ENCODE measurements around the gene RIMS3.
A peak's percentile ranks its signal among the peaks of the same experiment; 100 is the strongest.

Gene RIMS3

GRCh38 chr1:40691538-40692428 is 26.3 kb upstream of the RIMS3 start, which contains the start of gene NFYC:
NFYC (plus strand) TSS chr1:40691704; CDS start chr1:40738844, 47,140 bp downstream.
- peak; percentile 99 for DNase-seq (ENCODE audit: low spot score)

- no peak for DNase-seq (ENCODE audit: low spot score)
These were observed 25.5 kb upstream of the RIMS3 start for GRCh38 chr1:40690771-40691537.

GRCh38 chr1:40689737-40690136 is 24.3 kb upstream of the RIMS3 start:
- DNase-seq (ENCODE audit: low spot score): no peak

DNA sequence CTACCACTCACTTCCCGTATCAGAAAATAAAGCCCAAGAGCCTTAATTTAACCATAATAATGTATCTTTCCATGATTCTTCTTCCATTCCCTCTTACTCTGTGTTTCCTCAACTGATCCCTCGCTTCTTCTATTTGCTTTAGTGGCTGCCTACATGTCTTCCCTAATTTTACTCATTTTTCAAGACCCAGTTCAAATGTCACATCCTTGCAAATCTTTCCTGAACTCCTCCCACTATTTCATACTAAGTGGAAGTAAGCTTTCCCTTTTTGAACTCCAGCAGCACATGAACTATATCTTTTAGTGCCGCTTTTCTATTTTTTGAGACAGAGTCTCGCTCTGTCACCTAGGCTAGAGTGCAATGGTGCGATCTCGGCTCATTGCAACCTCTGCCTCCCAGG is 22.2 kb upstream of the RIMS3 start:
- no peak for DNase-seq (ENCODE audit: low spot score)

DNA sequence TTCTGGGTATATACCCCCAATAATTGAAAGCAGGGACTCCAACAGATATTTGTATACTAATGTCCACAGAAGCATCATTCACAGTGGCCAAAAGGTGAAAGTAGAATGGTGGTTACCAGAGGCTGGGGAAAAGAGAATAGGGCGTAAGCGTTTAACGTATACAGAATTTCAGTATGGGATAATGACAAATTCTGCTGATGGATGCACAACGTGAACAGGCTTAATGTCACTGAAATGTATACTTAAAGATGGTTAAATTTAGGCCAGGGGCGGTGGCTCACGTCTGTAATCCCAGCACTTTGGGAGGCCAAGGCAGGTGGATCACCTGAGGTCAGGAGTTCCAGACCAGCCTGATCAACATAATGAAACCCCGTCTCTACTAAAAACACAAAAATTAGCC is 21.6 kb upstream of the RIMS3 start:
- no peak for DNase-seq (ENCODE audit: low spot score)

- no peak for DNase-seq (ENCODE audit: low spot score)
These were observed 19.2 kb upstream of the RIMS3 start for GRCh38 chr1:40684669-40685068.

DNA sequence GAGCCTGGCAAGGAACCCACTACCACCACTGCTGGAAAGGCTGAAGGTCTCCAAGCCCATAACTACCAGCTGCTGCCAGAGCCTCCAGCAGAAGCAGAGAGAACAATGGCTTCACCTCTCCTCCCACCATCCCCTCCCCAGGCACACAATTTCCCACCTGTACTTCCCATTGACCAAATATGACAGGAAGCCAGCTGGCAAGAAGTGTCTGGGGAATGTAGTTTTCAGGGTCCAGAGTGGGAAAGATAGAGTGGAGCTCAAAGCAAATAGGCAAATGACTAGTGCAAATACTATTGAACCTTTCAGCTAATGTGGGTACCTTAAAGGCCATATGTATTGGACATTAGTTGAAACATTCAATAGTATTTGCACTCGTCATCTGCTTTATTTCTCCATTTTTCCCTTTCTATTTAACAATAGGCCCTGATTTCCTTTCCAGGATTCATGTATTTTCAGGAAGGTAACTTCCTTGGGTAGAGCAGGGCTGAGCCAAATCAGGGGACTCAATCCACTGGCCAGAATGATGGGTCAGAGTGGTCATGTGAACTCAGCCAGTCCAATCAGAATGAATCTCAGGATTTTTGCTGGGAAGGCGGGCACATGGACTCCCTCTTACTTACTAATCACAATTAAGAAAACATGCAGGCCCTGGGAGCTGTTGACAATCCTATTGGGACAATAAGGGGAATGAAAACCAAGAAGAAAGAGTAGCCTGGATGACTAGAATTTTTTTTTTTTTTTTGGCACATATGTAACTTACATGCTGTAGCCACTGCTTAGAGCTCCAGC is 13.9 kb upstream of the RIMS3 start:
- DNase-seq (ENCODE audit: low spot score): no peak

DNA sequence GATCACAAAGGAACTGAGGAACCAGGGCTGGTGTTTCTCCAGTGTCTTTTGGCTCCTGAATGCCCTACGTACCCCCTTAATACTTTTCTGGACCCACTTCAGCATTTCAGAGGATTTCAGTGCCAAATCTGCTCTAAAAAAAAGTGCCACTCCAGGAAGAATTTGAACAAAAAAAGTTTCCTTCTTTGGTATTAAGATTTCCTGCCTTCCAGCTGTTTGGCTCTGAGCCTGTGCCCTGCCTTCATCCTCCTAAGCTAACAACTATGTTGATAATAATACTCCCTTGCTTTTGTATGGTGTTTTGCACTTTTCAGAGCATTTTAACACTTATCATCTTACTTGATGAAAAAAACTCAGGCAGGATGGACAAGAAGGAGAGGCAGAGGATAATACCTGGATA is 11.0 kb upstream of the RIMS3 start:
- DNase-seq (ENCODE audit: low spot score): no peak

DNA sequence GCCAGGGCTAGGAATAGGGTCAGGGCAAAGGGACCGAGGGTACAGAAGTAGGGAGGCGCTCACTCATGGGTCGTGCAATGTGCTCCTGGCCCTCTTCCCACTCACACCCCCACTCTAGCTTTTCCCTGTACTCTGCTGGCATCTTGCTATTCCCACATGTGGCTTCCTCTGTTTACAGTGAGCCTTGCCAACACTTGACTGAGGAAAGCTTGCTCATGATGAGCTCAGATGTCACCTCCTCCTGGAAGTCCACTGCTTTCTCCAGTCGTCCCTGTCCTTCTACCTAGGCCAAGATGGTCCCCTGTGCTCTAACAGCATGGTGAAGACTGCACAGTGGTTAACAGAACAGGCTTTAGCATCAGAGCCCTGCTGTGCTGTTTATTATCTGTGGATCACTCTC is 8.0 kb upstream of the RIMS3 start:
- no peak for DNase-seq (ENCODE audit: low spot score)

DNA sequence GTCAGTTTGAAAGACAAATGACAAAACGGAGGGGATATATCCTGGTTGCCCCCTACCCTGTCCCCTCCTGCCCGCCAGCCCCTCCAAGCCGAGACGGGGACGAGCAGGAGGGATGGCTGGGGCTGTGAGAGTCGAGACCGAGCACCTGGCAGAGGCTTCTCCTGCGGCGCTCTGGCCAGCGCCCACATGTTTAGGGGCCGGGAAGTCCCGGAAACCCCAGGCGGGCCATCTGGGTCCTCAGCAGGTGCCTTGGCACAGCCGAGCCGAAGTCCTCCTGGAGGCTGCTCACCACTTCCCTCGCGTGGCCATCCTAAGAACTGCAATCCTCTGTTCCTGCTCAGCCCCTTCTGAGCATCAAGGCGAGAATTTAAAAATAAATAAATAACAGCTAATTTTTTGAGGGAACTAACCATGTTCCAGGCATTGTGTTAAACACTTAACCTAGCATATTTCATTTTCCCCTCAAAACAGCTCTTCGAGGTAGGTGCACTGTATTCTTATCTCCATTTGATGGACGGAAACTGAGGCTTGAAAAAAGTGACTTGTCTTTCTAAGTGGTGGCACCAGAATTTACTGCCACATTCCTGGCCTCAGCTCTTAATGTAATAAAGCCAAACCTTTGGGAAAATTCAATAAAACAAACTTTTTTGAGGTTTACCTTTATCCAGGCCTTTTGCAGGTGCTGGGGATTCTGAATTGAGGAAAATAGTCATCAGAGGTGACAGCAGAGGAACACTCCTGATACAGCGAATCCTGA is 3.5 kb upstream of the RIMS3 start:
- DNase-seq (ENCODE audit: low spot score): peak; percentile 80

- no peak for DNase-seq (ENCODE audit: low spot score)
These were observed 691 bp downstream of the RIMS3 start for GRCh38 chr1:40664791-40665190.

GRCh38 chr1:40664167-40664537 is 1.3 kb downstream of the RIMS3 start:
- DNase-seq (ENCODE audit: low spot score): no peak

DNA sequence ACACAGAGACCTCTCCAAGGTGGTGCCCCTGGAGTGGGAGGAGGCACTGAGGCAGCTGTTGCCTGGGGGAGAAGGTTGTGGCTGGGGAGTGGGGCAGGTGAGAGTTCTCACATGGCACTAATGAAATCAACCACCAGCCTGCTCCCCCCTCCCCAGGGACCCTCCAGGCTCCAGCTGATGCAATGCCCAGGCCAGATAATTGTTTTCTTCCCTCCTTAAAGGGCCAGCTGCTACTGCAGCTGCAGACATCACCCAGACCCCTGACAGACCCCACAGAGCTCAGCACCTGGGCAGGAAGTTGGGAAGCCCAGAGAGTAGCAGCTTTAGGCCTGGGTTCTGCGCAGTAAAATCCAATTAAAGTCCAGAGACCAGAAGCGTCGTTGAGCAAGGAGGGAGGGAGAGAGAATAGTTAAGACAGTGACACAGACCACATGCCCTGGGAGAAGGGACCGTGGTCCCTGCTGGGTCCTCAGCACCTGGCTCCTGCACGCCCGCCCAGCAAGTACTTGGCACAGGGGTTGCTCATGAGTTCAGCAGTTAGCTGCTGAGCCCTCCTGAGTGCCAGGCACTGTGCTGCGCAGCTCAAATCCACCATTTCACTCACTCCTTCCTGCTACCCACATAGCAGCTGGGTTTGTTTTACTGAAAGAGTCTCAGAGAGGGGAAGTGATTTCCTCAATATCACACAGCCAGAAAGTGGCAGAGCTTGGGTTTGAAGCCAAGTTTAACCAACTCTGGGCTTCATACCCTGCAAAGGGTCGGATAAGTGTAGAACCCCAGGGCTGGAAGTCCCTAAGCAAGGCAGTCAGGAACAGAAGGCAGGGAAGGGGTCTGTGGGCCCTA is 1.9 kb downstream of the RIMS3 start:
- no peak for DNase-seq (ENCODE audit: low spot score)

DNA sequence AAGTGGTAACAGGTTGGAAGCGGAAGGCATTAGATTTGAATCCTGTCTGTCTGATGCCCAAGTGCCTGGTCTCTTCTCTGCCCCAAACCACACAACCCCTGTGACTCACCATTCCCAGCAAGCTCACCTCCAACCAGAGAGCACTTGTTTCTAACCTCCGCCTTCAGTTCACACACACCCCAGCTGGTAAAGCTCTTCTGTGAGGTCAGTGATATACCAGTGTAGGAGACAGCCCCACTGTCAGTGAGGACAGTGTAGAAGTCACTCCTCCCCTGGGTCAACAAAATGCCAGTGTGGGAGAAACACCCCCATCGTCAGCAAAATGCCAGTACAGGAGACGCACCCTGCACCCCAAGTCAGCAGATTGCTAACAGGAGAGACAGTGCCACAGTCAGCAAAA is 2.6 kb downstream of the RIMS3 start:
- no peak for DNase-seq (ENCODE audit: low spot score)

- DNase-seq (ENCODE audit: low spot score): no peak
These were observed 3.3 kb downstream of the RIMS3 start for GRCh38 chr1:40662151-40662550.

DNA sequence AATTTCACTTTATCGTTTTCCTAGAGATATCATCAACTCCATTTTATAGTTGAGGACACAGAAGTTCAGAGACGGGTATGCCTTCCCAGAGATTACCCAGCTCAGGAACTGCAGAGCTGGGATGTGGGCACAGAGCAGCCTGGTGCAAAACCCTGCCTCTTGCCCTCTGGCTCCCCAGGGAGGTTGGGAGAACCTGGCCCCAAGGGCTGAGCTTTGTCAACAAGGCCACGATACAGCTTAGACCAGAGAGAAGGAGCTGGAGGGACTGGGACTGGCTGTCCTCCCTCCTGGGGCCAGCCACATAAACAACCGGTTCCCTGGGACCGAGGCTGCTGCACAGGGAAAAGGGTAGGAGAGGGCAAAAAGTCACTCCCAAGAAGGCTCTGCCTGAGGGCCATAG is 3.8 kb downstream of the RIMS3 start:
- no peak for DNase-seq (ENCODE audit: low spot score)

GRCh38 chr1:40659649-40659947 is 5.9 kb downstream of the RIMS3 start:
- DNase-seq (ENCODE audit: low spot score): no peak

- no peak for DNase-seq (ENCODE audit: low spot score)
These were observed 6.5 kb downstream of the RIMS3 start for GRCh38 chr1:40658751-40659648.

DNA sequence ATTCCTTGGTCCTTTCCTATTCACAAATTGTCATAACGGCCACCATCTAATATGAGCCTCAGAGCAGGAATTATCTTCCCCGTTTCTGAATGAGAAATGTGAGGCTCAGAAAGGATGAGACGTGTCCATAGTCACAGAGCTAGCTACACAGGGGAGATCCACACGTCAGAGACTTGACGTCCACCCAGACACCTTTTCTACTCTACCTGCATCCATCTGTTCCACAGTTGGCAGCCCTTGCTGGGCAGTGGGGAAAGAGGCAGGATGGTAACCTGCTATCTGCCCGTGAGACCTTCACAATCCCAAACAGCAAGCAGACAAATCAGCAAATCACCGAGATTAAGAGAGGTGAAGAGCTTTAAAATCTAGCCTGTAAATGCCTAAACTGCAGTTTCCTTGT is 8.4 kb downstream of the RIMS3 start:
- DNase-seq (ENCODE audit: low spot score): no peak
